Progenitor cell of endocrine pancreas (in vitro differentiated cells): ENCODE results near the gene SOX18. TPM values are rescaled to one million over a fixed set of nuclear protein-coding genes. Genes with fewer than 3 reads are reported as not detected.

Source experiments
- DNase-seq: peaks from one replicate; pipeline ENCODE4 v3.0.0; 2021; ENCODE audit warnings: low spot score; ENCODE audit not compliant: unreplicated experiment
- H3K27ac Mint-ChIP-seq: 2 replicates; pipeline ENCODE4 v1.8.0; 2021; ENCODE audit warnings: mild to moderate bottlenecking, moderate library complexity, mixed read lengths
- H3K27me3 Mint-ChIP-seq: 2 replicates; pipeline ENCODE4 v1.8.0; 2021; ENCODE audit warnings: mixed read lengths
- H3K36me3 Mint-ChIP-seq: 2 replicates; pipeline ENCODE4 v1.8.0; 2022; ENCODE audit warnings: mixed read lengths; ENCODE audit not compliant: insufficient read depth
- H3K4me1 Mint-ChIP-seq: 2 replicates; pipeline ENCODE4 v1.8.0; 2021; ENCODE audit warnings: low read depth, mixed read lengths
- H3K4me3 Mint-ChIP-seq: 2 replicates; pipeline ENCODE4 v1.8.0; 2021; ENCODE audit warnings: low read depth, mild to moderate bottlenecking, moderate library complexity, mixed read lengths
- H3K9me3 Mint-ChIP-seq: 2 replicates; pipeline ENCODE4 v1.8.0; 2021; ENCODE audit warnings: low read depth, mixed read lengths
- CTCF ChIP-seq: fragments of 200-600 bp; sonication (generic); IDR thresholded peaks from one replicate; pipeline ENCODE4 v1.5.0; 2021; ENCODE audit warnings: antibody characterized with exemption, mild to moderate bottlenecking; ENCODE audit not compliant: unreplicated experiment
- total RNA-seq: library from RNA; stranded (reverse); gene quantifications from 2 replicates; pipeline ENCODE4 v1.2.1, GENCODE V29; 2021

Gene SOX18
- total RNA-seq, 1 donor from 2014 or later, result not detected

- Mint-ChIP-seq H3K4me3 (no peak overlapping the region), H3K36me3 (peaks cover 13% of the 10 kb centered on the region), H3K27me3 (no peaks in the 10 kb centered on the region), H3K27ac (no peak overlapping the region), H3K4me1 (peaks cover 5% of the 10 kb centered on the region), H3K9me3 (no peaks in the 10 kb centered on the region)
- TF ChIP-seq CTCF, result no peak
- DNase-seq, result no peak
These were observed 24.2 kb downstream of the SOX18 start for GRCh38 chr20:64025101-64025825.

GRCh38 chr20:64024141-64024990 is 25.1 kb downstream of the SOX18 start:
- no peaks in the 10 kb centered on the region for H3K9me3 Mint-ChIP-seq
- DNase-seq, result no peak
- H3K4me1 Mint-ChIP-seq, result peaks cover 5% of the 10 kb centered on the region
- no peaks in the 10 kb centered on the region for H3K27me3 Mint-ChIP-seq
- H3K36me3 Mint-ChIP-seq, result peaks cover 13% of the 10 kb centered on the region
- peak overlapping the region; percentile 62 for H3K27ac Mint-ChIP-seq
- H3K4me3 Mint-ChIP-seq, result no peak overlapping the region
- no peak for TF ChIP-seq CTCF

GRCh38 chr20:64023361-64024140 is 25.9 kb downstream of the SOX18 start:
- DNase-seq, result no peak
- H3K4me1 Mint-ChIP-seq, result peaks cover 5% of the 10 kb centered on the region
- no peak for TF ChIP-seq CTCF
- no peaks in the 10 kb centered on the region for H3K9me3 Mint-ChIP-seq
- peaks cover 17% of the 10 kb centered on the region for H3K36me3 Mint-ChIP-seq
- H3K27me3 Mint-ChIP-seq, result no peaks in the 10 kb centered on the region
- peak overlapping the region; percentile 62 for H3K27ac Mint-ChIP-seq
- H3K4me3 Mint-ChIP-seq, result no peak overlapping the region

DNA sequence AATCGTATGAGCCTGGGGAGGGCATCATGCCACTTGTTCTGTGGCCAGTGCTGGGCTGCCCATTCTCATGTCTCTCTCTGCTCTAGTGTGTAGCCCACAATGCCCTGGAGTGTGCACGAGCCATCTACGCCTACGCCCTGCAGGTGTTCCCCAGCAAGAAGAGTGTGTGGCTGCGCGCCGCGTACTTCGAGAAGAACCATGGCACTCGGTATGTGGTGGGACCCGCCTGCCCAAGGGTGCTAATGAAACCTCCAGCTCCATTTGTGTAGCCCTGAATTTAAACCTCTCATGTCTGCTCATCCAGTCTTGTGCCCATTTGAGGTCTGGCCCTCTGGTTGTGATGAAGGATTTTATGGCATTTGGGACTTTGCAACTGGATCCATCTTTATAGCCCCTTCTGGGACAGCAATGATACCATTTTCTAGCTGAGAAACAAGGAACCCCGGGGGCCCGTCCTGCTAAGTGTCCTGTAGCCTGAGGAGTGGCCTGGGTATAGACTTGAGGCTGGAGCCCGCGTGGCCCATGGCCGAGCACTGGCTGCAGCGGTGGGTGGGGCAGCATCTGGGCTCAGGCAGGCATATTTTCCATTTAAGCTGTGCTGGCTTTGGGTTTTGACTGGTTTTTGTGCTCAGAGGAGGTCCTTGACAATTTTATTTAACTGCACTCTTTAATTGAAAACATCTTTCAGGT is 26.6 kb downstream of the SOX18 start:
- no peak overlapping the region for H3K4me3 Mint-ChIP-seq
- TF ChIP-seq CTCF, result no peak
- H3K27ac Mint-ChIP-seq, result no peak overlapping the region
- H3K4me1 Mint-ChIP-seq, result peaks cover 5% of the 10 kb centered on the region
- no peaks in the 10 kb centered on the region for H3K27me3 Mint-ChIP-seq
- H3K36me3 Mint-ChIP-seq, result peaks cover 17% of the 10 kb centered on the region
- DNase-seq, result no peak
- no peaks in the 10 kb centered on the region for H3K9me3 Mint-ChIP-seq
